Suppressor macrophage (primary cell): ENCODE measurements around the gene NUTM2F.
A peak's percentile ranks its signal among the peaks of the same experiment; 100 is the strongest.
"Not testable (repeated sequence)": the region's sequence is repeated elsewhere in the genome, so short reads cannot be mapped to it uniquely, and the experiment has no call there.

Source experiments
- DNase-seq, 4 experiments: peaks; one replicate each; pipeline ENCODE4 v3.0.0-alpha.2; 2020 to 2022

The NUTM2F gene

DNA sequence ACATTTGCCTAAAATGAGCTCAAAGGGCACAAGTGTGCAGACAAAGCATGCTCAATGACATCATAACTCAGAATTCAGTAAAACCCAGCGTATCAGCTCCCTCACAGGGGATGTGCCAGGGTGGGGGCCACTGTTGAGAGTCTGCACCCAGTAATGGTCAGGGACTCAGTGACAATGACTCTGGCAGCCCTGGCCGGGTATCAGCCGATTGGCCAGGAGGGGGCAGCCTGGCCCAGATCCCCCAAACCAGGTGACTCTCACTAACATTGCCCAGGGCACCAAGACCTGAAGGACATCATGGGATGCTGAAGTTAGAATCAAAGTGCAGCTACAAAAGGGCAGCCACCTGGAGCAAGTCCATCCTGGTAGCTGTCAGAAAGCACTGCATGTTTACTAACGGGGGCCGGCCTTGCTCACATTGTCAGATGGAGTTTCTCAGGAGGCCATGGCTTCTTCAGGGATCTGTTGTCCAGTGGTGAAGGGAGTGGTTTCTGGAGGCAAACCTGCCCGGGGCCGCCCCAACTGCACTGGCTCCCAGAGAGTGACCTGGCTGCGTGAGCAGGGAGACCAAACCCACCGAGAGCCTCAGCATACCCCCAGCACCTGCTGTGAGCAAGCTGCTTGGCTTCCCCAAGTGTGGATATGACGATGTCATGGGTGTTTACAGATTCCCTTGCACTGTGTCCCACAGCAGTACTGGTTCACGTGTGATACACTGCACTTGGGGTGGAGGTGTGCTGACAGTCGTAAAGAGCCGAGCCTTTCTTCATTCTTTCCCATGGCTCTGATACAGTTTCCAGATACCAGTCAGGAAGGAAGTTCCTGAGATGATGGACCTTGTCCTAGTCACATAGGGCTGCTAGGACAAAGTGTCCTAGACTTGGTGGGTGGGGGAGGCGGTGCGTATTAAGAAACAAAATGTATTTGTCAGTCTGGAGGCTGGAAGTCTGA lies 13.1 kb downstream of the NUTM2F start:
- not testable (repeated sequence) for DNase-seq

GRCh38 chr9:94303321-94303720 lies 25.1 kb downstream of the NUTM2F start:
- no peak for DNase-seq

GRCh38 chr9:94302426-94302825 lies 26.0 kb downstream of the NUTM2F start:
- no peak for DNase-seq

- no peak for DNase-seq
These were observed 26.9 kb downstream of the NUTM2F start for GRCh38 chr9:94301583-94301982.

GRCh38 chr9:94300470-94301301 lies 27.8 kb downstream of the NUTM2F start:
- DNase-seq: peak in 3 of 4 experiments; percentile 8 to 28 (median 22)

- DNase-seq: no peak
These were observed 29.4 kb downstream of the NUTM2F start for GRCh38 chr9:94298949-94299599.

DNA sequence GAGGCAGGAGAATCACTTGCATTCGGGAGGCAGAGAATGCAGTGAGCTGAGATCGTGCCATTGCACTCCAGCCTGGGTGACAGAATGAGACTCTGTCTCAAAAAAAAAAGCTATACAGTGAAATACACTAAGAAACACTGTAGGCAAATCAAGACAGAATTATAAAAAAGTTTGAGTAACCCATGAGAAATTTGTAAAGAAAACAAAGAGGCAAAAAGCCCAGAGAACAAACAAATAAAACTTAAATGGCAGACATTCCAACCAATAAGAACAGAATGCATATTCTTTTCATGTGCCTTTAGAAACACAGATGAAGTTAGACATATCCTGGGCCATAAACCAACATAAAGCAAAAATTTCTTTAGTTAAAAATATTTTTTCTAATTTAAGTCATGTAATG lies 38.8 kb downstream of the NUTM2F start:
- no peak for DNase-seq

GRCh38 chr9:94287877-94288513 lies 40.4 kb downstream of the NUTM2F start:
- no peak for DNase-seq

GRCh38 chr9:94286116-94286515 lies 42.3 kb downstream of the NUTM2F start:
- no peak for DNase-seq

GRCh38 chr9:94281101-94281500 lies 47.3 kb downstream of the NUTM2F start:
- no peak for DNase-seq

DNA sequence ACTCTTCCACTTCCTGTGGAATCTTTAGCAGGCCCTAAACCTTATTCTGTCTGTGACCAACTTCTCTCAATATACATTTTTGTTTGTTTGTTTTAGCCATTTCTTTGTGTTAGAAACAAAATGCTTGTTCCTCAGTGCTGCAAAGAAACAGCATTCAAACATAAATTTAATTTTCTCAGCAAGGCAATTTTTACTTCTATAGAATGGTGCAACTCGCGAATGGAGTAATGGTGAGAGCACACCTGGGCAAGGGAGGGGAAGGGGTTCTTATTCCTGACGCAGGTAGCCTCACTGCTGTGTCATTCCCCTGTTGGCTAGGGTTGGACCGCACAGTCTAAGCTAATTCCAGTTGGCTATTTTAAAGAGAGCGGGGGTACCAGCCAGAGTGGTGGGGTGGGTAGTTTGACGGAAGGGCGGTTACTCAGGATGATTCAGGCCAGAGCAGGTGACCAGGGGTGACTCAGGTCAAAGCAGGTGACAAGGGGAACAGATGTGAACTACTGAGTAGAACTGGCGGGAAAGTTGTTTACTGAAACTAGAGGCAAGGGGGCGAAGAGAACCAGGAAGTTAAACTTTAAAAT lies 47.9 kb downstream of the NUTM2F start:
- DNase-seq: no peak

GRCh38 chr9:94277885-94278536 lies 50.4 kb downstream of the NUTM2F start:
- no peak for DNase-seq

GRCh38 chr9:94277029-94277428 lies 51.4 kb downstream of the NUTM2F start:
- DNase-seq: not testable (repeated sequence)

DNA sequence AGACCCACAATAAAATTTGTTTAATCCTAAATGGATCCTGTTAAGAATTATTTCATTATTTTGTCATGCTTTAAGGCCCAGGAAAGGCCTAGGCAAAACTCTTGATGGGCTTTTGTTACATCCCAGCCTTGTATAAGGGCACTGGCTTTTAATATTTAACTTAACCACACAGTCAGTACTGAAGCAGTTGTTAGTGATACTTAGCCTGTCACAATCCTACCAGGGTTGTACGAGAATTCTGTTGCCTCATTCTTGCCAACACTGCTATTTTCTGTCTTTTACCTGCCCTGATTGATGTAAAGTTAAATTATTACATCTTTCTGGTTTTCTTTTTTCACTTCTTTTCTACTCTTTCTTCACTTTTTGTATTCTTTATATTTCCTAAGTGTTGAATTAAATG lies 58.4 kb downstream of the NUTM2F start:
- no peak for DNase-seq

DNA sequence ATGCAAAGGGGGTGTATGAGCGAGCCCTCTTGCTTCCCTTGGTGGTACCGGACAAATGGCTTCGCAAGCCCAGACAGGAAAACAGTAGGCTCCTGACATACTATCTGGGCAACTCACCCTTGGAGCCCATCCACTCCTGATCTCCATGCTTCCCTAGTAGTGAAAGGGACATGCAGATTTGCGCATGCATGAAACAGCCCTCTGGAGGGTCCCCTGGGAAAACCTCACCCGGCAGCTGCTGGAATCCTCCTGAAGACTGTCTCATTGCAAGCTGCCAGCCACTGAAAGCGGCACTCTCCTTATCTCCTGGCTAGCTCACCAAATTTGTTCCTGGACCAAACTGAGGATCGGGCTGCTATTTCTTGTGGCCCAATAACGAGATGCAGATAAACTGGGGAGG lies 59.2 kb downstream of the NUTM2F start:
- DNase-seq: no peak
